ENCODE measurements around the gene TMX3. TPM values are rescaled to one million over a fixed set of nuclear protein-coding genes. Genes with fewer than 3 reads are reported as not detected.

The TMX3 gene, protein sequence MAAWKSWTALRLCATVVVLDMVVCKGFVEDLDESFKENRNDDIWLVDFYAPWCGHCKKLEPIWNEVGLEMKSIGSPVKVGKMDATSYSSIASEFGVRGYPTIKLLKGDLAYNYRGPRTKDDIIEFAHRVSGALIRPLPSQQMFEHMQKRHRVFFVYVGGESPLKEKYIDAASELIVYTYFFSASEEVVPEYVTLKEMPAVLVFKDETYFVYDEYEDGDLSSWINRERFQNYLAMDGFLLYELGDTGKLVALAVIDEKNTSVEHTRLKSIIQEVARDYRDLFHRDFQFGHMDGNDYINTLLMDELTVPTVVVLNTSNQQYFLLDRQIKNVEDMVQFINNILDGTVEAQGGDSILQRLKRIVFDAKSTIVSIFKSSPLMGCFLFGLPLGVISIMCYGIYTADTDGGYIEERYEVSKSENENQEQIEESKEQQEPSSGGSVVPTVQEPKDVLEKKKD
- 32.8 and 42.5 TPM in 2 replicates for total RNA-seq

DNA sequence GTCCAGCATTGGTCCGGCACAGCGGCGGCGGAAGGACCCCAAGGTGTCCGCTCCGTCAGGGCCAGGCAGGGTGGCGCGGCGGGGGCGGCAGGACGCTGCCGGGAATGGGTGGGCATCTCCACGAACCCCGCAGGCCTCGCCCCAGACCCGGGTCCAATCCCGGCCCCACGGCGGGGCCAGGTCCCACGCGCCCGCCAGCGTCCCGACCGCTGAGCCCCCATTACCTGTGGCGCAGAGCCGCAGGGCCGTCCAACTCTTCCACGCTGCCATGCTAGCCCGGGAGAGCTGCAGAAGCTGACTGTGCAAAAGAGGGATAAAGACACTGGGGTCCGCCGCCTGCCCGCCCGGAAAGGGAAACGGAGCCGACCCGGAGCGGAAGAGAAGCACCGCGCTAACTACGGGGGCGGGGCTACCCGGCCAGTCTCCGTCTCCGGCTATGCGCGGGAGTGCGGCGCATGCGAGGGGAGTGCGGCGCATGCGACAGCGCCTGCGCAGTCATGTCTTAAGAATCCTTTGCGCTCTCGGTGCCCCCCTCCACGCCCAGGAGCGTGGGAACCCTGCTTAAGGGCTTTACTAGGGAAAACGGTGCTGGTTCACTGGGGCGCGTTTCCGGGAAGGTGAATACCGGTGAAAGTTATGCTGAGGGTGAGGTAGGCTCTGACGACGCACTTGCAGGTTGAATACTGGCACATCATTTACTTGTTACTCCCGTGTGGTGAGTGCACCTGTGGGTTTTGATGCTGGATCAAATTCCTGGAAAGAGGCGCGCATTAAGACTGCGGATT, at the start of gene TMX3:
Gene TMX3 (minus strand): TSS at position 397 of the 785 bp plus-strand sequence. CDS start 127 bp downstream, at position 270.

Other genes with a start within 250 kb of the TMX3 start
- 11.2 and 16.6 TPM in 2 replicates for gene CCDC102B, start 83.0 kb upstream of the TMX3 start, total RNA-seq

All from cardiac ventricle fibroblast (primary cell).